Posterior vena cava (tissue), 2 donors: Measurements from ENCODE around the gene ACACB. TPM values are rescaled to one million over a fixed set of nuclear protein-coding genes. Genes with fewer than 3 reads are reported as not detected.

Source experiments
- DNase-seq: peaks from one replicate; pipeline ENCODE4 v3.0.0-alpha.2; 2020; ENCODE audit warnings: low spot score
- intact Hi-C, 2 donors: fragments of 100-400 bp; cut with DNase I; formaldehyde crosslinking; loops; one replicate each; pipeline versions ENCODE4 v1.14.1 to v1.14.2; 2022 to 2023
- total RNA-seq, 2 donors: library from RNA; stranded (reverse); fragmentation: NEBNext Ultra II Directional; extraction: Animal tissue kit (Norgen Biotek cat#: 25700); gene quantifications; one replicate each; pipeline ENCODE4 v1.2.1, GENCODE V29; 2021
- donor health status: DM: yes; HTN: yes; CAD: no.
- donor health status: DM: yes; HTN: yes; CAD: no.

ACACB gene
- total RNA-seq, 2 donors from 2014 or later, result 29.4 to 49.7 TPM

DNA sequence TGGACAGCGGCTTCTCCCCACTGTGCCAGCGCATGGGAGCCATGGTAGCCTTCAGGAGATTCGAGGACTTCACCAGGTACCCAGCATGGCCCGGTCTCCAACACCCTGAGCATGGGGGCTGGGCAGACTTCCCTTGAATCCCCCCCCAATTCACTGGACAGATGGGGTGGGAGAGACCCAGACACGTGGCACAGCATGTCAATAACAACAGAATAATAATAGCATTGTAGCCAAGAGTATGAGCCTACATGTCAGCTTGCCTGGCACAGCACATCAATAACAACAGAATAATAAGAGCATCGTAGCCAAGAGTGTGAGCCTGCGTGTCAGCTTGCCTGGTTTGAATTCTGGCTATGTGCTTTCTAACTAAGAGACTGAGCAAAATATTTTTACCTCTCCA, 116.3 kb downstream of the ACACB start:
- intact Hi-C loops, result no loop called here
- DNase-seq, result no peak

DNA sequence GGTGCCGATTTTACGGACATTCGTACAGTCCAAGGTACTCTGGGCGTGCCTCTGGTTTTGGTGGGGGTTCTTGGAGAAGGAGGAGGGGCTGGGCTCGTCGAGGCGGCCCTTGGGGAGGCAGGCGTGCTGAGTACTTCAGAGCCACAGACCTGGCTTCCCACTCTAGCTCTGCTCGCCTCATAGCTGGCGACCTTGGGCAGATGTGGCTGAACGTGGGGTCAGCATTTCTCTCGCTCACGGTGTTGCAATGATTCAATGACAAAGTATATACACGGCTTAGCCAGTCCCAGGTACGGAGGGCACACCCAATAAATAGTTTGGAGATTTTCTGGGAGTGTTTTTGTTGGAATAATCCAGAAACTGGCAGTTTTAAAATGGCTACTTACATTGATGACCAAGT, 117.6 kb downstream of the ACACB start:
- no peak for DNase-seq
- intact Hi-C loops, result no loop called here

DNA sequence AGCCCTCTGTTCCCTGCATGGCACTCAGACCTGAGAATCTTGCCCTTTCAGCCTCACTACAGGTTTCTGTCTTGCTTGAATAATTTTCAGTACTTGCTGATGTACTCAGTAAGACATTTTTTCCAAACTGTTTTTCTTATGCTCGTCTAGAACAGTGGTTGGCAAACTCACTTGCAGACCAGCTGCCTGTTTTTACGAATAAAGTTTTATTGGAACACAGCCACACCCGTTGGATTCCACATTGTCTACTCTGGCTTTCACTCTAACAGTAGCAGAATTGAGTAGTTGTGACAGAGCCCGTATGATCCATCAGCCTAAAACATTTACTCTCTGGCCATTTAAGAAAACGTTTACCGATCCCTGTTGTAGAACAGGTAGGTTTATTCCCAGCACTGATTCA, 119.9 kb downstream of the ACACB start:
- no peak for DNase-seq
- intact Hi-C loops, result no loop called here

DNA sequence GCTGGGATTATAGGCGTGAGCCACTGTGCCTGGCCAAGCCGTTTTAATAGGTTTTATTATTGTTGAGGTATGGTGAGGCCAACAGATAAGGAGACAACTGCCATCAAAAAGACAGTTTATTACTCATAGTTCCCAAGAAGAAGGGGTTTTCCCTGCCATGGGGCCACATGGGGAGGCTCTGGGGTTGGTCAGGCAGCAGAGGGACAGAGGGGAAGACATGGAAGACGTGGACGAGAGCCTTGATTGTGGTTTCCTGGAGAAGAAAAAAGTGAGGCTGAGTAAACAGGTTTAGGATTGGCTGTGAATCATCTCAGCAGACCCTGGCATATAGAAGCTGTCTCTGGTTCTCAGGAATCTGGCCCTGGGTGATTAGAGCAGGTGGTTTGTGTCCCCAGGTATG, 122.8 kb downstream of the ACACB start:
- DNase-seq, result no peak
- intact Hi-C loops, result no loop called here

DNA sequence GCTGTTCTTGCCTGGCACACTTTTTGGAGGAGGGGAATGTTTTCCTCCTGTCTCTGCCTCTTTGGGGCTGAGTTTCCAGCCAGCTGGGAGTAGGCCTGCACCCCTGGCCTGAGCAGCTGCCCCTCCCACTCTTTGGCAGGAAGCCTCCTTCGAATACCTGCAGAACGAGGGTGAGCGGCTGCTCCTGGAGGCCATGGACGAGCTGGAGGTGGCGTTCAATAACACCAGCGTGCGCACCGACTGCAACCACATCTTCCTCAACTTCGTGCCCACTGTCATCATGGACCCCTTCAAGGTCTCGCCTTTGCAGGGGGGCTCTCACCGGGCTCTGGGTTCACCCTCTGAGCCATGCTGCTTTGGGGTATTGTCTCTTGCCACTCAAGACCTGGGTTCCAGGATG, 123.3 kb downstream of the ACACB start:
- no peak for DNase-seq
- intact Hi-C loops, result no loop called here

DNA sequence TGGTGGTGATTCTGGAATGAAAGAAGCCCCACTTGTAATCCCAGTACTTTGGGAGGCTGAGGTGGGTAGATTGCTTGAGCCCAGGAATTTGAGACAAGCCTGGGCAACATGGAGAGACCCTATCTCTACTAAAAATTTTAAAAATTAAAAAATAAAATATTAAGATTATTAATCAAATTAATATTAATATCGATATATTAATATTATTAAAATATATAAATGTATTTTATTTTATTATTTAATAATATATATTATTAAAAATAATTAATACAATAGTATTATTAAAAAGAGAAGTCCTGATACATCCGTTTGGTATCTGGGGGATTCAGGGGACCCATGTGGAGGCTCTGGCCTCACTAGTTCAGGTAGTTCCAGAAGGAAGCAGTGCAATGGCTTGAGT, 124.0 kb downstream of the ACACB start:
- DNase-seq, result no peak
- intact Hi-C loops, result no loop called here

DNA sequence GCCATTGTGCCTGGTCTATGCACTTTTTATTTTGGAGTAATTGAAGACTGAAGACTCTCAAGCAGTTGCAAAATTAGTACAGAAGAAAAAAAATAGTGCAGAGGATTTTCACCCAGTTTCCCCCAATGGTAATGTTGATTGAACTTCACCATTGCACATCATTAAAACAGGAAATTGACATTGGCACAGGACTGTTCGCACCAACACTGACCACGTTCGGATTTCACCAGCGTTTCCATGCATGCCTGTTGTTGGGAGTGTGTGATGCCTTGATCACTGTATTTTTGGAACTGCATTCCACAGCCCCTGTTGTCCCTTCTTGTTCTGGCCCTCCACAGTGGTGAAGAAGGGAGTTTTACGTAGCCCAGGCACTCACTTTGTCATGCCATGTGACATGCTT, 125.5 kb downstream of the ACACB start:
- intact Hi-C loops, result no loop called here
- DNase-seq, result no peak

DNA sequence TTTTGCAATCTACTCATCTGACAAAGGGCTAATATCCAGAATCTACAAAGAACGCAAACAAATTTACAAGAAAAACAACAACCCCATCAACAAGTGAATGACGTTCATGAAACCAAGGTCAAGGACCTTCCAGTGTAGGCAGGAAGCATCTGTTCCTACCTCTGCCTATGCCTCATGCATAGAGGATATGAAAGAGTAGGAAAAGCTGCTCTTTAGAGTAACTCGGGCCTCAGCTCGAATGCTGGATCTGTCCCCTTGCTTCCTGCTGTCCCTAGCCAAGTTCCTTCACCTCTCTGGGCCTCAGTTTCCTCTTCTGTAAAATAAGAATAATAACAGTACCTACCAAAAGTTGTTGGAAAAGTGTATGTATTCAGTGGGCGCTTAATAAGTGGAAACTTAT, 127.7 kb downstream of the ACACB start:
- no peak for DNase-seq
- intact Hi-C loops, result no loop called here

DNA sequence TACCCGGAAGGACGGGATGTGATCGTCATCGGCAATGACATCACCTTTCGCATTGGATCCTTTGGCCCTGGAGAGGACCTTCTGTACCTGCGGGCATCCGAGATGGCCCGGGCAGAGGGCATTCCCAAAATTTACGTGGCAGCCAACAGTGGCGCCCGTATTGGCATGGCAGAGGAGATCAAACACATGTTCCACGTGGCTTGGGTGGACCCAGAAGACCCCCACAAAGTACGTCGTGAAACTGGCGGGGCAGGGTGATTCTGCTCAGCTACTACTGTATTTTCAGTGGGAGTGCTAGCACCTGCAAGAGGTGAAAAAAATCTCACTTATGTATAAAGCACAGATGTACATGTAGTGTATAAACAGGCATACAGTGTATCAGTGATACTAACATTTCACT, 129.8 kb downstream of the ACACB start:
- intact Hi-C loops, result no loop called here
- DNase-seq, result no peak

DNA sequence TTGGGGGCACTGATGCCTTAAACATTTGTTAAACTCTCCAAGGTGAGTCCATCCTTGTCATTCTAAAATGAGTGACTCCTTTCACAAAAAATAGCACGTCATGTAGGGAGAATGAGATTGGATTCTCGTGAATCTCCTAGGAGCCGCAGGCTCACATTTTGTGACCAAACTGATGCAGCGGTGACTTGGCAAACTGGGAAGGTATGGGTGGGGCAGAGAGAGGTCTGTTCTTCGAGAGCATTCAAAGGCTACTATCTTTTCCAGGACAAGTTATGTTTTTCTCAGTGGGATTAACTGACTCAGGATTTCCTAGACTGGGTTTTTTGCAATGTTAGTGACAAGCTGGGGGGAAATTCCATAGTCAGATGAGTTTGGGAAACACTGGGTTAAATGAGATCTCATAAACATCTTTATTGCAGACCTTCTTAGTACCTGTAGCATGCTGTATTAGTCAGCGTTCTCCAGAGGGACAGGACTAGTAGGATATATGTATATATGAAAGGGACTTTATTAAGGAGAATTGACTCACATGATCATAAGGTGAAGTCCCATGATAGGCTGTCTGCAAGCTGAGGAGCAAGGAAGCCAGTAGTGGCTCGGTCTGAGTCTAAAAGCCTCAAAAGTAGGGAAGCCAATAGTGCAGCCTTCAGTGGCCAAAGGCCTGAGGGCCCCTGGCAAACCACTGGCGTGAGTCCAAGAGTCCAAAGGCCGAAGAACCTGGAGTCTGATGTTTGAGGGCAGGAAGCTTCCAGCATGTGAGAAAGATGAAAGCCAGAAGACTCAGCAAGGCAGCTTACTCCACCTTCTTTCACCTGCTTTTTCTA, 131.7 kb downstream of the ACACB start:
- DNase-seq, result no peak
- intact Hi-C loops, result no loop called here

DNA sequence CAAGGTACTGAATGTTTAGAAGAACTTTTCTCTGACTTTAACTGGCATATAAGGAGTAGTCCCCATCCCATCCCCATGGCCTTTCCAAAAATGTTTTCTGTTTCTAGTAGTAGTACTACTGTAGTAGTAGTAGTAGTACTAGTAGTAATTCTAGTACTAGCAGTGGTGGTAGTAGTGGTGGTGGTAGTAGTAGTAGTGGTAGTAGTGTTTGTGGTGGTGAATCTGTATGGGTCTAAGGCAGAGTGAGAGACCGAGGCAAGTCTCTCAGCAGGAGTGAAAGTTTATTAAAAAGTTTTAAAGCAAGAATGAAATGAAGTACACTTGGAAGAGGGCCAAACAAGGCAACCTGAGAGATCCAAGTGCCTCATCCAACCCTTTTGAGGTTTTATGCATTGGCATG, 134.1 kb downstream of the ACACB start:
- DNase-seq, result no peak
- intact Hi-C loops, result no loop called here

DNA sequence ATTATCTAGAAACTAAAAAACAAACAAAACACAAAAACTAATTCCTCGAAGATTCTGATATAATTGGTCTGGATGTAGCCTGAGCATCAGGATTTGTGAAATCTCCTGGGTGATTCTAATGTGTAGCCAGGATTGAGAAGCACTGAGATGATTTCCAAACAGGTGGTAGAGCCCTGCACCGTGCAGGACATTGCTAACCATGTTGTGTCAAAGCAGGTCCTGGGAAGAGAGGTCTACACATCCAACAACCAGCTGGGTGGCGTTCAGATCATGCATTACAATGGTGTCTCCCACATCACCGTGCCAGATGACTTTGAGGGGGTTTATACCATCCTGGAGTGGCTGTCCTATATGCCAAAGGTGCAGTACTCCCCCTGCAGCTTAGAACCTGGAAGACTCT, 136.4 kb downstream of the ACACB start:
- intact Hi-C loops, result no loop called here
- DNase-seq, result no peak

DNA sequence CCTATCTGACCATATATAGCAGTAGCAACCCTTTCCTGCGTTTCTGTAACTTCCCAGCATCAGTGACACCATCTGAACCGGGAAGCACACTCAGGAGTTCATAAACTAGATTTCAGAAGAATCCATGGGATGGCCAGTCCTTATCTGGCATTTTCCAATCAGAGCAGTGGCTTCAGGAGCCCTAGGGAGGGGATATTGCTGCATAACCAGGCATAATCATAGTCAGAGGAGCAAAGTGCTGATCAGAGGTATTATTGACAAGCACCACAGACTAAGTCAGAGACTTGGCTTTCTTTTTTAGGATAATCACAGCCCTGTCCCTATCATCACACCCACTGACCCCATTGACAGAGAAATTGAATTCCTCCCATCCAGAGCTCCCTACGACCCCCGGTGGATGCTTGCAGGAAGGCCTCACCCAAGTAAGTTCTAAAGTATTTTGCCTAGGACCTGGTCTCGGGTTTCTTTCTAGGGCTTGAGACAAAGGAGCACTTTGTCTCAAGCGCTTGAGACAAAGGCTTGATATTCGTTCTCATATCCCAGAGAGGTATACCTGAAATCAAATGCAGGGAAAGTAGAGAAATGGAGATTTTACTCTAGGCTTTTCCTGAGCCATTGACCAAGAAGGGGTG, 137.6 kb downstream of the ACACB start:
- DNase-seq, result no peak
- intact Hi-C loops, result no loop called here

DNA sequence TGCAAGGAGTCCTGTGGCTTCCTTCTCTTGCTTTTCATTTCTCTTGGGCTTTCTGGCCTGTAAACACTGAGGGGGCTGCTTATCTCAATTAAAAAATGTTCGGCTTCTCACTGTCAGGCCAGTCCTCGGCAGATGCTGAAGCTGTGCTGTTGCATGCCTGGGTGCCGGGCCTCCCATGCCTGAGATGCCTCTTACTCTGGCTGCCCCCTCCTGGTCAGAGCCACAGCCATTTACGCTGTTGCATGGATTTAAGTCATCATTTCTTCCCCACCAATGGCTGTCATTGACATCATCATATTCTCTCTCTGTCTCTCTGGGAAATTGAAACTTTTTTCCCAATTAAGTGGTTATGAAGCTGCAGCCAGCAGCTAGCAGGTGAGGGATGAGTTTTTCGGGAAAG, 139.0 kb downstream of the ACACB start:
- intact Hi-C loops, result no loop called here
- DNase-seq, result no peak

DNA sequence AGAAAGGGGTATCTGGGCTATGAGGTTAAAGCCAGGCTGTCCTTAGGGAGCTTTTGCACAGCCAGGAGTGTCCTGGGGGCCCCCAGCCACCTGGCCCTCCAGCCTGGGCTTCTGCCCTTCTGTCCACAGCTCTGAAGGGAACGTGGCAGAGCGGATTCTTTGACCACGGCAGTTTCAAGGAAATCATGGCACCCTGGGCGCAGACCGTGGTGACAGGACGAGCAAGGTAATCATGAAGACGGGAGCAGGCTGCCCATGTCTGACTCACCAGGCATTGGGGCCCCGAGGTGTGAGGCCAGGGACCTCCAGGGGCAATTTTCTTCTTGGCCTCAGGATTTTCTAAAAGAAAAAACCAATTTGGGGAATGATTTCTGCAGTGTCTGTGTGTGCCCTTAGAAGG, 139.6 kb downstream of the ACACB start:
- intact Hi-C loops, result no loop called here

DNA sequence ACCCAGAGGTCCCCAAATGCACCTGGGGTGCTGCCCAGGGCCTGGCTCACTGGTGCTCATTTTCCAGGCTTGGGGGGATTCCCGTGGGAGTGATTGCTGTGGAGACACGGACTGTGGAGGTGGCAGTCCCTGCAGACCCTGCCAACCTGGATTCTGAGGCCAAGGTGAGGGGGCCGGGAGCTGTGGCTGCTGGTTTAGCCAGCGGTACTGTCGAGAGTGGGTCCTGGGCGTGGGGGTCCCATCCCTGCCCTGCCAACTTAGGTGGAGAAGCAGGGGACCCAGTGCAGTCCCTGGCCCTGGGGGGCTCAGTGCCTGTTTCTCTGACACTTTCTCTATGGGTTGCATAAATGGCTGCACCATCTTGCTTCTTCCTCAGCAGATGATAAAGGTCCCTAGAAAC, 141.8 kb downstream of the ACACB start:
- DNase-seq, result peak; percentile 54
- intact Hi-C loops, result no loop called here

More for the DNA sequence above, 139.6 kb downstream of the ACACB start:
- DNase-seq, result peak; percentile 66

DNA sequence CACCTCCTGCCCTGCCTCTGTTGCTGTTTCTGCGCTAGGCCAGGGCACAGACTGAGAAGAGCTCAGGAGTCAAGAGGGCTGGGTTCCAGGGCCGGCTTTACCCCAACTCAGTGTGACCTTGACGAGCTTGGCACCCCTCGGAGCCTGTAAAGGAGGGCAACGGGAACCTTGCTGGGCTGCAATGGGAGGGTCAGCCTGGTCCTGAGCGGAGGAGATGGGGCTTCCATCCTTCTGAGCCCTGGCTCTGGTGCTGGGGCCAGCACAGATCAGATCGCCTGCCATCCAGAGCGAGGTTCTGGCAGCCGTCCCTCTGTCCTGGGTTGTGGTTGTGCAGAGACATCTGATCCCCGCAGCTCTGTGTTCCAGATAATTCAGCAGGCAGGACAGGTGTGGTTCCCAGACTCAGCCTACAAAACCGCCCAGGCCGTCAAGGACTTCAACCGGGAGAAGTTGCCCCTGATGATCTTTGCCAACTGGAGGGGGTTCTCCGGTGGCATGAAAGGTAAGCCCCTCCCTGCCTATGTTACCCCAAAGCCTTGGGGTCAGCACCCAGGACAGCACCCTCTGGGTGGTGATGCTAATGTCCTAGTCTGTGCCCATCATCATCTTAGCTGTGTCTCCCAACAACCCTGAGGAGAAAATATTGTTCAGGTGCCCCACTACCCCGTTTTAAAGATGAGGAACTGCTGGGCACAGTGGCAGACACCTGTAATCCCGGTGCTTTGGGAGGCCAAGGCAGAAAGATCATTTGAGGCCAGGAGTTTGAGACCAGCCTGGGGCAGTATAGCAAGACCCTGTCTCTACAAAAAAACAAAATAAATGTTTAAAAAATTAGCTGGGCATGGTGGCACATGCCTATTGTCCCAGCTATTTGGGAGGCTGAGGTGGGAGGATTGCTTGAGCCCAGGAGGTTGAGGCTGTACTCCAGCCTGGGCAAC, 142.5 kb downstream of the ACACB start:
- intact Hi-C loops, result no loop called here
- DNase-seq, result peak; percentile 46

DNA sequence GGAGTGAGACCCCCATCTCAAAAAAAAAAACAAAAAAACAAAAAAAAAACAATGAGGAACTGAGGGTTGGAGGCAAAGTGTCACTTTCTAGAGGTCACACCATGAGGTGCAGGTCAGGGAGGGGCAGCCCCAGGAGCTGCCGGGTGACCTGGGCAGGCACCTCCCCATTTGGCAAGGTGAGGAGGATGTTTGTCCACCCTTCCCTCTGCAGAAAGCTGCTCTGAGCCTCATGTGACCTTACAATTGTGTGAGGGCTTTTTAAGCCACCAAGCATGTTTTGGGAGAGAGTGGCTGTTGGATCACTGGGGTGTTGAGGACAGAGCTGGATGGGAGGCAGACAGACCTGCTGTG, 143.1 kb downstream of the ACACB start:
- peak; percentile 26 for DNase-seq
- intact Hi-C loops, result no loop called here

DNA sequence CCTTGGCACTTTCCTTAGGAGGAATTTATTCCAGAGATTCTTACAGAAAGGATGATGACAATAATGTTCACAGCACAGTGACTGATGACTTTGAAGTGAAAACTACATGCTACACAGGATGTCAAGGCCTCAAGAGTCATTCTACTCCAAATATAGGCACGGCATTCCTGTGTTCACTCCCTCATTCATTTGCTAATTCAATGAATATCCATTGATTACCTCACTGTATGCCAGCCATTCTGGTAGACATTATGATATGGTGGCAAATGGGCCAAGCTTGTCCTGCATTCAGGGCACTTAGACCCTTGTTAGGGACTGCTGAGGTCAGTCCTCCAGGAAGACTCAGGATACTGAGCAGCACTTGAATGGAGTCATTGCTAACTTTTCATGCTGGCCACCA, 144.7 kb downstream of the ACACB start:
- intact Hi-C loops, result loop anchor here in 1 of 2 donors (10.0 kb wide), 1 partner anchor 124 kb away; no protein-coding TSS in a partner anchor
- DNase-seq, result no peak

DNA sequence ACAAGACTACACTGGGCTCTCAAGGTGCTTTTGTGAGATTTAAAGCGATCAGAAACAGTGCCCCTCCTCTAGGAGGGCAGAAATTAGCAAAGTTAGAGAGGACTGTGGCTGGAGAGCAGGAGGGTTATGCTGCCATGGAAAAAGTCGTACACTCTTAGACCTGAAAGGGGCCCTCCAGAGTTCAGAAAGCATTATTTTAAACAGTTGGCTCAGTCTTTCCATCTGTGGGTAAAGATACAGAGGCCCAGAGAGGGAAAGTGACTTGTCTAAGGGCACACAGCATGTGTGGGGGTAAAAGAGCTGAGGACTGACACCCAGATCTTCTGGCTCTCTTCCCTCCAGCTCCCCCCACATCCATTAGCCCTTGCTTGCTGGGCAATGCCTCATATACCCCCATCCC, 145.6 kb downstream of the ACACB start:
- no peak for DNase-seq
- intact Hi-C loops, result loop anchor here in 1 of 2 donors (10.0 kb wide), 1 partner anchor 123 kb away; no protein-coding TSS in a partner anchor
